ENCODE data around the gene DND1. TPM values are rescaled to one million over a fixed set of nuclear protein-coding genes. Genes with fewer than 3 reads are reported as not detected.

Gene DND1
- total RNA-seq, 1 donor from 2014 or later: 1.9 TPM

DNA sequence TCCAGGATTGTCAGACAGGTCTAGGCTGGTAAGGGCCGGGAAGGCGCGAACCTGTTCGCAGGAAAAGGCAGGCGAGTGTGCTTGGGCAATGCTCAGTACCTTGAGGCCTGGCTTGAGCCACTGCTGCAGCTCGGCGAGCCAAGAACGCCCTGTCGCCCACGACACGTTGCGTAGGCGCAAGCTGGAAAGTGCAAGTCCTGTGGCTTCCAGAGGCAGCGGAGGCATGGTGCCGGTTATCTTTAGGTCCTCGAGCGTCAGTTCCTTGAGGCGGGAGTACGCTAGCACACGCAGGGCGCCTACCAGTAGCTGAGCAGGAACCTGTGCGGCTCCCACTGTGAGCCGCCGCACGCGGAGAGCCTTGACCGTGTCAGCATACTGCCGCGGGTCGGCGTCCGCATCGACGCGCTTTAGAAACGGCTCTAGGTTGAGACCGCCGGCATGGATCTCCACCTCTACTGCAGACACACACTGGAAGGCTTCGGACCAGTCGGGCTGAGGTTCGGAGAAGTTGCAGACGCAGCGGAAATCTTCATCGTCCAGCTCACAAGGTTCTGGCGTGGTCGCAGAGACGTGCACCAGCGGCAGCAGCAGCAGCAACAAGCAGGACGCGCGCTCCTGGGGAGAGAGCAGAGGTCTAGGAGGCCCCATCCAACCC is 40.9 kb downstream of the DND1 start:
- Mint-ChIP-seq H3K27ac (ENCODE audit: unreplicated experiment) (no peak overlapping the region), H3K27me3 (ENCODE audit: unreplicated experiment) (no peaks in the 10 kb centered on the region), H3K4me1 (ENCODE audit: unreplicated experiment) (no peaks in the 10 kb centered on the region), H3K9me3 (ENCODE audit: unreplicated experiment) (no peaks in the 10 kb centered on the region), H3K36me3 (ENCODE audit: unreplicated experiment) (no peaks in the 10 kb centered on the region), H3K4me3 (ENCODE audit: unreplicated experiment) (no peak overlapping the region)
- DNase-seq (ENCODE audit: extremely low spot score, unreplicated experiment): no peak
- TF ChIP-seq, protein P1, sequence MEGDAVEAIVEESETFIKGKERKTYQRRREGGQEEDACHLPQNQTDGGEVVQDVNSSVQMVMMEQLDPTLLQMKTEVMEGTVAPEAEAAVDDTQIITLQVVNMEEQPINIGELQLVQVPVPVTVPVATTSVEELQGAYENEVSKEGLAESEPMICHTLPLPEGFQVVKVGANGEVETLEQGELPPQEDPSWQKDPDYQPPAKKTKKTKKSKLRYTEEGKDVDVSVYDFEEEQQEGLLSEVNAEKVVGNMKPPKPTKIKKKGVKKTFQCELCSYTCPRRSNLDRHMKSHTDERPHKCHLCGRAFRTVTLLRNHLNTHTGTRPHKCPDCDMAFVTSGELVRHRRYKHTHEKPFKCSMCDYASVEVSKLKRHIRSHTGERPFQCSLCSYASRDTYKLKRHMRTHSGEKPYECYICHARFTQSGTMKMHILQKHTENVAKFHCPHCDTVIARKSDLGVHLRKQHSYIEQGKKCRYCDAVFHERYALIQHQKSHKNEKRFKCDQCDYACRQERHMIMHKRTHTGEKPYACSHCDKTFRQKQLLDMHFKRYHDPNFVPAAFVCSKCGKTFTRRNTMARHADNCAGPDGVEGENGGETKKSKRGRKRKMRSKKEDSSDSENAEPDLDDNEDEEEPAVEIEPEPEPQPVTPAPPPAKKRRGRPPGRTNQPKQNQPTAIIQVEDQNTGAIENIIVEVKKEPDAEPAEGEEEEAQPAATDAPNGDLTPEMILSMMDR (IDR thresholded peaks at IDR 0.05): no peak

DNA sequence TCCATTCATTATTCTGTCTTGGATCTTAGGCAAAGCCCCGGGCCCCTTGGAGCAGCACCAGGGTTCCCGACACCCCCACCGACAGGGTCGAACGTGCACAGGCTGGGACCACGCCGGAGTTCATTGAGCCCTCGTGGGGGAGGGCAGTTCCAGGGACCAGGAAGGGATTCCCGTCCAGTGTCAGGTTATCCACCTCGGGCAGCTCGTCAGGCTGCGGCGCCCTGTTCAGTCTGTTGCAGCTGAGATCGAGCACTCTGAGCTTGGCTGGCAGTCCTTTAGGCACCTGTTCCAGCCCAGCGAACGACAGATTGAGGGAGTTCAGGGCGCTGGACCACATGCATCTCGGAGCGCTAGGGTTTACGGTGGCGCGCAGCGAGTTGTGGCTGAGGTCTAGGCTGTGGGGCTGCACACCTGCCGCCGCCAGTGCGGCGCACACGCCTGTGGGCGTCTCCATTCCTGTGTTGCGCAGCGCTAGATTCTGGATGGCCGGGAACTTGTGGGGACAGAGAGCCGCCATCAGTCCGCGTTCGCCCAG is 41.5 kb downstream of the DND1 start:
- H3K9me3 Mint-ChIP-seq (ENCODE audit: unreplicated experiment): no peaks in the 10 kb centered on the region
- H3K27ac Mint-ChIP-seq (ENCODE audit: unreplicated experiment): no peak overlapping the region
- H3K27me3 Mint-ChIP-seq (ENCODE audit: unreplicated experiment): no peaks in the 10 kb centered on the region
- no peak overlapping the region for H3K4me3 Mint-ChIP-seq (ENCODE audit: unreplicated experiment)
- TF ChIP-seq, protein P1 (IDR thresholded peaks at IDR 0.05): no peak
- no peaks in the 10 kb centered on the region for H3K36me3 Mint-ChIP-seq (ENCODE audit: unreplicated experiment)
- H3K4me1 Mint-ChIP-seq (ENCODE audit: unreplicated experiment): no peaks in the 10 kb centered on the region
- no peak for DNase-seq (ENCODE audit: extremely low spot score, unreplicated experiment)

DNA sequence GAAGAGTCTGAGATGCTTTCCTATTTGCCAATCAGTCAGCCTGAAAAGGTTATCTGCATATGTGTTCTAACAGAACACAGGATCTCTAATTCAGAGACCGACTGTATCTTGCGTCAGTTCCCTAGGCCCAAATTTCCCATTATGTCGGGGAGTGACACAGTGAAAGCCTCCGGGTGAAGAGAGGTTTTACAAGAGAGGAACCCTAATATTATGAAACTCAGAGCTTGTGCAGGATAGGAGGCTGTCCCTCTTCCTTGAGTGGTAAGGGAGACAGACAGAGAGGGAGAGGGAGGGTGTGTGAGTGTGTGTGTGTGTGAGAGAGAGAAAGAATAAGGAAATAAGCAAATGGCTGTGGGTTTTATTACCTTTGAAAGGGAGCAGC is 42.3 kb downstream of the DND1 start:
- no peaks in the 10 kb centered on the region for H3K9me3 Mint-ChIP-seq (ENCODE audit: unreplicated experiment)
- H3K36me3 Mint-ChIP-seq (ENCODE audit: unreplicated experiment): no peaks in the 10 kb centered on the region
- TF ChIP-seq, protein P1 (IDR thresholded peaks at IDR 0.05): no peak
- H3K4me3 Mint-ChIP-seq (ENCODE audit: unreplicated experiment): no peak overlapping the region
- DNase-seq (ENCODE audit: extremely low spot score, unreplicated experiment): no peak
- no peaks in the 10 kb centered on the region for H3K4me1 Mint-ChIP-seq (ENCODE audit: unreplicated experiment)
- no peak overlapping the region for H3K27ac Mint-ChIP-seq (ENCODE audit: unreplicated experiment)
- H3K27me3 Mint-ChIP-seq (ENCODE audit: unreplicated experiment): no peaks in the 10 kb centered on the region

DNA sequence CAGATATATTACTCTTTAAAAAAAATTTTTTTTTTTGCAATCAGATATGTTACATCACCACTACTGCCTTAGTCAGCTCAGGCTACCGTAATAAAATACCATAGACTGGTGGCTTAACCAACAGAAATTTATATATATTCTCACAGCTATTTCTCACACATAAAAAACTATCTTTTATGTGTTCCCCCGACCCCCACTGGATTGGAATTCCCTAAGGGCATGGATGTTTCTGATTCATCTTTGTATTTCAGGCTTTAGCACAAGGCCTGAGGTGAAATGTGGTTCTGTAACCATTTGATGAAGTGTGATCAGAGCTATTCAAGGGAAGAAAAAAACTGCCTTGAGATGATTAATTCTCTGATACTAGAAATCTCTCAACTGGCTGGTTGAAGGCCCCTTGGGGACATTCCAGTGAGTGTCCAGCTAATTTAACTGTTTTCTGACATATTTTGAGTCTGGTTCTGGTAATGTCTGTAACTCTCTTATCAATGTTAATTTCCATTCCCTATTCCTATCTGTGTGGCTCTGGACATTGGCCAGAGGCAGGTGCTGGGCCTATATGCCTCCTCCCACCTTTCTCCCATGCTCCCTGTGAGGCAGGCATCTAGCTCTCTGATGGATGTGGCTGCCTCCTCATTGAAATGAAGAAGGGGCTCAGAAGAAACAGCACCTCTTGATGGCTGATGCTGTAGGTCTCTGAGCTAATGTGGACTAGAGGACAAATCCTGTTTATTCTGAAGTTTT is 42.9 kb downstream of the DND1 start:
- no peak overlapping the region for H3K4me3 Mint-ChIP-seq (ENCODE audit: unreplicated experiment)
- no peaks in the 10 kb centered on the region for H3K9me3 Mint-ChIP-seq (ENCODE audit: unreplicated experiment)
- DNase-seq (ENCODE audit: extremely low spot score, unreplicated experiment): peak; percentile 53
- no peaks in the 10 kb centered on the region for H3K4me1 Mint-ChIP-seq (ENCODE audit: unreplicated experiment)
- no peaks in the 10 kb centered on the region for H3K36me3 Mint-ChIP-seq (ENCODE audit: unreplicated experiment)
- H3K27me3 Mint-ChIP-seq (ENCODE audit: unreplicated experiment): peaks cover 3% of the 10 kb centered on the region
- TF ChIP-seq, protein P1 (IDR thresholded peaks at IDR 0.05): no peak
- no peak overlapping the region for H3K27ac Mint-ChIP-seq (ENCODE audit: unreplicated experiment)

DNA sequence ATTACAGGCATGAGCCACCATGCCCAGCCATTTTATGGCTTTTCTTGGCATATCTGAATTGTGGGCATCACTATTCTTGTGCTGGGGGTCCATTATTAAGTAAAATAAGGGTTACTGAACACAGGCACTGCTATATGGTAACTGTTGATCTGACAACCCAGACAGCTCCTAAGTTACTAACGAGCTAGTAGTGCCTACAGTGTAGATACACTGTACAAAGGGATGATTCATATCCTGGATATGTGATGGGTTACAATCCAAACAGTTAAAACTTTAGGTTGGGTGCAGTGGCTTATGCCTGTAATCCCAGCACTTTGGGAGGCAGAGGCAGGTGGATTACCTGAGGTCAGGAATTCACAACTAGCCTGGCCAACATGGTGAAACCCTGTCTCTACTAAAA is 44.7 kb downstream of the DND1 start:
- H3K27ac Mint-ChIP-seq (ENCODE audit: unreplicated experiment): no peak overlapping the region
- peak; percentile 23 for DNase-seq (ENCODE audit: extremely low spot score, unreplicated experiment)
- peaks cover 5% of the 10 kb centered on the region for H3K27me3 Mint-ChIP-seq (ENCODE audit: unreplicated experiment)
- H3K4me1 Mint-ChIP-seq (ENCODE audit: unreplicated experiment): no peaks in the 10 kb centered on the region
- H3K36me3 Mint-ChIP-seq (ENCODE audit: unreplicated experiment): no peaks in the 10 kb centered on the region
- TF ChIP-seq, protein P1 (IDR thresholded peaks at IDR 0.05): no peak
- no peaks in the 10 kb centered on the region for H3K9me3 Mint-ChIP-seq (ENCODE audit: unreplicated experiment)
- no peak overlapping the region for H3K4me3 Mint-ChIP-seq (ENCODE audit: unreplicated experiment)
